Common myeloid progenitor, CD34-positive (primary cell): ENCODE results near the gene TAAR9.
"Not testable (repeated sequence)": the region's sequence is repeated elsewhere in the genome, so short reads cannot be mapped to it uniquely, and the experiment has no call there.

Experiments used
- CTCF ChIA-PET: fragments of 350-600 bp; sonication (Branson Sonifier 250); formaldehyde crosslinking; loops from one replicate; lab custom pipeline; 2021; ENCODE audit warnings: antibody characterized with exemption; lab: Charles Lee
- POLR2A ChIA-PET: fragments of 350-600 bp; sonication (Branson Sonifier 250); formaldehyde crosslinking; loops from one replicate; lab custom pipeline; 2021; ENCODE audit warnings: antibody characterized with exemption; lab: Charles Lee
- DNase-seq, 3 donors: peaks; one replicate each; pipeline versions ENCODE4 v3.0.0 to v3.0.0-alpha.2; 2013
- H3K27ac ChIP-seq, 2 experiments: 1 replicate in 1 of 2; 2 replicates in 1 of 2; pipeline ENCODE4 v1.7.0; 2013; ENCODE audit warnings: inconsistent platforms in 2 of 2, low read length in 2 of 2, mild to moderate bottlenecking in 2 of 2, low read depth in 1 of 2, moderate library complexity in 1 of 2; ENCODE audit not compliant: severe bottlenecking in 2 of 2, insufficient read depth in 1 of 2, poor library complexity in 1 of 2
- H3K27me3 ChIP-seq, 5 experiments: replicated peaks in 2 of 5; 1 replicate in 3 of 5; 2 replicates in 2 of 5; pipeline versions ENCODE4 v1.6.1 to v1.7.0; 2013; ENCODE audit warnings: low read length in 4 of 5, mild to moderate bottlenecking in 2 of 5, moderate library complexity in 2 of 5, inconsistent platforms in 1 of 5; ENCODE audit not compliant: insufficient read depth in 5 of 5, control insufficient read depth in 4 of 5
- H3K36me3 ChIP-seq, 4 experiments: 1 replicate in 2 of 4; 2 replicates in 2 of 4; pipeline versions ENCODE4 v1.6.1 to v1.7.0; 2013; ENCODE audit warnings: low read length in 3 of 4, control low read depth in 1 of 4, mild to moderate bottlenecking in 1 of 4; ENCODE audit not compliant: control insufficient read depth in 4 of 4, insufficient read depth in 4 of 4
- H3K4me1 ChIP-seq, 4 experiments: 1 replicate in 3 of 4; 2 replicates in 1 of 4; pipeline versions ENCODE4 v1.6.1 to v1.7.1; 2013; ENCODE audit warnings: low read length in 3 of 4, mild to moderate bottlenecking in 3 of 4, control low read depth in 1 of 4, inconsistent platforms in 1 of 4, moderate library complexity in 1 of 4; ENCODE audit not compliant: control insufficient read depth in 4 of 4, insufficient read depth in 4 of 4; ENCODE audit errors: control extremely low read depth in 1 of 4
- H3K4me3 ChIP-seq, 7 experiments: 1 replicate in 4 of 7; 2 replicates in 3 of 7; pipeline versions ENCODE4 v1.5.1 to v1.7.0; 2013; ENCODE audit warnings: mild to moderate bottlenecking in 7 of 7, low read length in 6 of 7, moderate library complexity in 6 of 7, inconsistent platforms in 2 of 7, low read depth in 2 of 7, control low read depth in 1 of 7; ENCODE audit not compliant: insufficient read depth in 4 of 7, control insufficient read depth in 1 of 7; ENCODE audit errors: extremely low read depth in 1 of 7
- H3K9me3 ChIP-seq, 5 experiments: 1 replicate in 4 of 5; 2 replicates in 1 of 5; pipeline versions ENCODE4 v1.6.1 to v1.7.1; 2013; ENCODE audit warnings: low read length in 4 of 5, mild to moderate bottlenecking in 2 of 5, inconsistent platforms in 1 of 5, low read depth in 1 of 5, moderate library complexity in 1 of 5; ENCODE audit not compliant: control insufficient read depth in 4 of 5, insufficient read depth in 2 of 5; ENCODE audit errors: control extremely low read depth in 1 of 5
- WGBS: methylation state at CpG from one replicate; pipeline ENCODE4 v1.1.5; 2013; ENCODE audit not compliant: insufficient coverage; 5-methylcytosine and 5-hydroxymethylcytosine counted together

TAAR9 gene

GRCh38 chr6:132530293-132530974 lies 7.6 kb upstream of the TAAR9 start:
- peak; percentile 73 to 84 (median 79) for DNase-seq
- no peaks in the 10 kb centered on the region for H3K36me3 ChIP-seq
- CTCF ChIA-PET = interaction anchor here (0.7 to 2.5 kb wide), 16 partner anchors 10 to 286 kb away, joined by 3 to 7 read pairs (median 3); partner anchors contain the start of gene STX7
- 0% methylated on average over 1 of the region's 9 CpGs for WGBS
- peaks cover 0 to 4% (median 0%) of the 10 kb centered on the region in 5 experiments for H3K9me3 ChIP-seq
- peak overlapping the region in 3 of 7 experiments; percentile 26 to 54 (median 32) for H3K4me3 ChIP-seq
- H3K4me1 ChIP-seq = peaks cover 0 to 2% (median 0%) of the 10 kb centered on the region in 4 experiments
- POLR2A ChIA-PET = no interaction called here
- no peak overlapping the region for H3K27ac ChIP-seq
- H3K27me3 ChIP-seq = peaks cover 0 to 2% (median 0%) of the 10 kb centered on the region in 5 experiments

DNA sequence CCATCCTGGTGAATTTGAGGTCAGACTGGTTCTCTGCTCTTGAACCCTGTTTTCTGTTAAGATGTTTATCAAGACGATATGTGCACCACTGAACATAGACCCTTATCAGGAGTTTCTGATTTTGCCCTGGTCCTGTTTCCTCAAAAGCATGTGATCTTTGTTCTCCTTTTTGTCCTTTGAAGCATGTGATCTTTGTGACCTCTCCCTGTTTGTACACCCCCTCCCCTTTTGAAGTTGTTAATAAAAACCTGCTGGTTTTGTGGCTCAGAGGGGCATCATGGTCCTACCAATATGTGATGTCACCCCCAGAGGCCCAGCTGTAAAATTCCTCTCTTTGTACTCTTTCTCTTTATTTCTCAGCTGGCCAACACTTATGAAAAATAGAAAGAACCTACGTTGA lies 3.5 kb upstream of the TAAR9 start:
- H3K4me1 ChIP-seq, H3K9me3 ChIP-seq, H3K27ac ChIP-seq, H3K4me3 ChIP-seq, POLR2A ChIA-PET, CTCF ChIA-PET, H3K27me3 ChIP-seq, H3K36me3 ChIP-seq, DNase-seq: not testable (repeated sequence)
- 73% methylated on average over 1 of the region's 2 CpGs for WGBS

- H3K27me3 ChIP-seq = peaks cover 0 to 2% (median 2%) of the 10 kb centered on the region in 5 experiments
- no peak overlapping the region for H3K27ac ChIP-seq
- ChIA-PET POLR2A (no interaction called here), CTCF (no interaction called here)
- H3K9me3 ChIP-seq = peaks cover 0 to 4% (median 0%) of the 10 kb centered on the region in 5 experiments
- DNase-seq = no peak
- 100% methylated on average over 1 of the region's 3 CpGs for WGBS
- no peaks in the 10 kb centered on the region for H3K4me1 ChIP-seq
- H3K4me3 ChIP-seq = no peak overlapping the region
- no peaks in the 10 kb centered on the region for H3K36me3 ChIP-seq
Observed at GRCh38 chr6:132537145-132537544, 932 bp upstream of the TAAR9 start.

- no peak overlapping the region for H3K27ac ChIP-seq
- H3K4me1 ChIP-seq = no peaks in the 10 kb centered on the region
- no peaks in the 10 kb centered on the region for H3K9me3 ChIP-seq
- no peak for DNase-seq
- ChIA-PET POLR2A (no interaction called here), CTCF (interaction anchor here (1.0 kb wide), 1 partner anchor 9 kb away, joined by 3 read pairs; no protein-coding TSS in a partner anchor)
- no peaks in the 10 kb centered on the region for H3K36me3 ChIP-seq
- H3K4me3 ChIP-seq = no peak overlapping the region
- peaks cover 0 to 2% (median 0%) of the 10 kb centered on the region in 5 experiments for H3K27me3 ChIP-seq
Observed at GRCh38 chr6:132544826-132545225, 6.7 kb downstream of the TAAR9 start.

DNA sequence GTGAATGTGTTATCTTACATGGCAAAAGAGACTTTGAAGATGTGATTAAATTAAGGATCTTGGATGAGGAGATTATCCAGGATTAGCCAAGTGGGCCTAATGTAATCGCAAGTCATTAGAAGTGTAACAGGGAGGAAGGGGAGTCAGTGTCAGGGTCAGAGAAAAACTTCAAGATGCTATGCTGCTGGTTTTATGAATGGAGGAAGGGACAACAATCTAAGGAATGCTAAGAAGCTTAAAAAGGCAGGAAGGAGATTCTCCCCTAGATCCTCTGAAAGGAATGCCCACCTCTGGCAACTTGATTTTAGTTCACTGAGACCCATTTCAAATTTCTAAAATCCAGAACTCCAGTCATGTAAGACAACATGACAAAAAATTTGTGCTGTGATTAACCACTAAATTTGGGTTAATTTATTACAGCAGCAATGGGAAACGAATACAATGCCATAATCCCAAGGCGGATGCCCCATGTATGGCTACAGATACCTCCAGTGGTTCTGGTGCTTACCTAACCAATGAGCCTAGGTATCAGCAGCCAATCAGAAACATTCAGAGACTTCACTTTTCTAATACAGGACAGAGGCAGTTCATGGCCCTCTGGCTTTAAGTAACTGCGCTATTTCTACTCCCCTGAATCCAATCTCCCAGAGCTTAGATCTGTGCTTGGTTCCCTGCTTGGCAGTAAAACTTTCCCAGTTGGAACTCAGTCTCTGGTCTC lies 10.8 kb downstream of the TAAR9 start:
- whole genome bisulfite sequencing = 95% methylated on average over 4 of the region's 4 CpGs
- CTCF ChIA-PET = no interaction called here

GRCh38 chr6:132551214-132551613 lies 13.1 kb downstream of the TAAR9 start:
- ChIA-PET POLR2A (no interaction called here), CTCF (interaction anchor here (0.9 kb wide), 2 partner anchors 27 to 82 kb away, joined by 3 to 4 read pairs; no protein-coding TSS in a partner anchor)
- no peak overlapping the region for H3K27ac ChIP-seq
- no peaks in the 10 kb centered on the region for H3K9me3 ChIP-seq
- no peaks in the 10 kb centered on the region for H3K27me3 ChIP-seq
- H3K4me3 ChIP-seq = no peak overlapping the region
- 100% methylated on average over 2 of the region's 4 CpGs for WGBS
- no peak for DNase-seq
- no peaks in the 10 kb centered on the region for H3K4me1 ChIP-seq
- no peaks in the 10 kb centered on the region for H3K36me3 ChIP-seq

More for the DNA sequence above, 10.8 kb downstream of the TAAR9 start:
- Histone ChIP-seq H3K27me3 (peaks cover 0 to 1% (median 0%) of the 10 kb centered on the region in 5 experiments), H3K27ac (no peak overlapping the region), H3K4me3 (no peak overlapping the region), H3K9me3 (no peaks in the 10 kb centered on the region), H3K4me1 (no peaks in the 10 kb centered on the region), H3K36me3 (no peaks in the 10 kb centered on the region)
- DNase-seq = no peak
- POLR2A ChIA-PET = no interaction called here

- WGBS = no CpG with 5 or more reads among the region's 2 CpGs
- H3K27ac ChIP-seq = no peak within 1 kb of the TSS
- CTCF ChIA-PET = interaction anchor here (0.6 to 2.0 kb wide), 2 partner anchors 9 to 1763 kb away, joined by 3 to 6 read pairs; no protein-coding TSS in a partner anchor
- H3K27me3 ChIP-seq = no peaks in the 10 kb centered on the region
- no peak for DNase-seq
- H3K9me3 ChIP-seq = no peaks in the 10 kb centered on the region
- no peak within 1 kb of the TSS for H3K4me3 ChIP-seq
- no peaks in the 10 kb centered on the region for H3K36me3 ChIP-seq
- POLR2A ChIA-PET = no interaction called here
- no peaks in the 10 kb centered on the region for H3K4me1 ChIP-seq
Observed at GRCh38 chr6:132552372-132552771, 14.3 kb downstream of the TAAR9 start, which contains the start of gene TAAR8. Gene TAAR8 (plus strand): TSS chr6:132552672. CDS start chr6:132552693, 21 bp downstream.
